SW480 (cell line): ENCODE data around the gene NF2.

Experiments
- DNase-seq: peaks from one replicate; pipeline ENCODE4 v3.0.0-alpha.2; 2016; ENCODE audit warnings: low spot score

Gene NF2

GRCh38 chr22:29702931-29703501 lies 99.6 kb downstream of the NF2 start:
- no peak for DNase-seq

- DNase-seq, result no peak
These were observed 100.2 kb downstream of the NF2 start for GRCh38 chr22:29703569-29704195.

- no peak for DNase-seq
These were observed 101.3 kb downstream of the NF2 start for GRCh38 chr22:29704528-29705285.

GRCh38 chr22:29705651-29706050 lies 102.2 kb downstream of the NF2 start:
- DNase-seq, result no peak

- DNase-seq, result no peak
These were observed 103.1 kb downstream of the NF2 start for GRCh38 chr22:29706486-29706885.

- DNase-seq, result no peak
These were observed 103.6 kb downstream of the NF2 start for GRCh38 chr22:29707010-29707409.

GRCh38 chr22:29707471-29707870 lies 104.0 kb downstream of the NF2 start:
- no peak for DNase-seq

GRCh38 chr22:29710193-29710592 lies 106.8 kb downstream of the NF2 start:
- no peak for DNase-seq

GRCh38 chr22:29710922-29711593 lies 107.6 kb downstream of the NF2 start:
- no peak for DNase-seq

GRCh38 chr22:29712119-29712518 lies 108.7 kb downstream of the NF2 start:
- DNase-seq, result no peak

- DNase-seq, result no peak
These were observed 109.8 kb downstream of the NF2 start for GRCh38 chr22:29713156-29713727.

GRCh38 chr22:29715240-29715639 lies 111.8 kb downstream of the NF2 start:
- no peak for DNase-seq

- no peak for DNase-seq
These were observed 112.3 kb downstream of the NF2 start for GRCh38 chr22:29715705-29716104.

- peak; percentile 69 for DNase-seq
These were observed 113.5 kb downstream of the NF2 start for GRCh38 chr22:29716814-29717545.

GRCh38 chr22:29717789-29718188 lies 114.4 kb downstream of the NF2 start:
- no peak for DNase-seq

GRCh38 chr22:29718949-29719898 lies 115.8 kb downstream of the NF2 start:
- DNase-seq, result no peak

- DNase-seq, result no peak
These were observed 116.6 kb downstream of the NF2 start, which contains the start of gene CABP7 for GRCh38 chr22:29719899-29720645. Gene CABP7 (plus strand): TSS chr22:29720003. CDS start chr22:29720425, 422 bp downstream.

GRCh38 chr22:29720811-29721323 lies 117.4 kb downstream of the NF2 start:
- no peak for DNase-seq

GRCh38 chr22:29722151-29722550 lies 118.7 kb downstream of the NF2 start:
- DNase-seq, result no peak

GRCh38 chr22:29722587-29722986 lies 119.2 kb downstream of the NF2 start:
- DNase-seq, result no peak
